ENCODE measurements around the gene MYCN. TPM values are rescaled to one million over a fixed set of nuclear protein-coding genes. Genes with fewer than 3 reads are reported as not detected.
"Not testable (repeated sequence)": the region's sequence is repeated elsewhere in the genome, so short reads cannot be mapped to it uniquely, and the experiment has no call there.

MYCN gene
- total RNA-seq, 2 donors from 2014 or later, result 0.21 to 0.81 TPM

DNA sequence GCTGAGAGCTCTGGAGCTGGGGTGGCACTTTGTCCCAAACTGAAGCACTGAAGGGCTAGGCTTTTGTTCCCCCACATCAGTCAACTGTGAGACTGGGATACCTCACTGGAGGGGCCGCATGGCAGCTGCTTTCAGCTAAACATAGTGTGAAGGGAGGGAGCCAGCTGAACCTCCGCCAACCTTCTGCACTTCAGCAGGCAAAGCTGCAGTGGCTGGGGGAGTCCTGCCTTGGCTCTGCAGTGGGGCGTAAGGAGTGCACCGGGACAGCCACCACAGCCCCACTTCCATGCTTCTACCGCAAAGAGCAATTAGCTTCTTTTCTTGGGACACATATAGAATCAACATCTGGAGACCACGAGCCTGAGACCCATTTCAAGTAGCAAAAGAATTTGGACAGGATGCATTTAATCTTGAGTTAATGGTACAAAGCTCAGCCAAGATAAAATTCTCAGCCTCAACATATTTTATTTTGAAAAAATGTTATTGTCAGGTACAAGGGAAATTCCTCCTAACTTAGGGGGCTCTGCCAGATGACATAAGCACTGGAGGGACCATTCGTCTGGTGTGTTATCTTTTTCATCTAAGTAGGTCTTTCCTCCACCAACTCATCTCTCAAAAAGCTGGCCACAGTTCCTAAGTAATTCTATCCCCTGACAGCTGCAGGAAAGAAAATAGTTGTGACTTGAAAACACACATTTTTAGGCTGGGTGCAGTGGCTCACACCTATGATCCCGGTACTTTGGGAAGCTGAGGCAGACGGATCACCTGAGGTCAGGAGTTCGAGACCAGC lies 25.6 kb upstream of the MYCN start:
- Histone ChIP-seq H3K36me3 (no peaks in the 10 kb centered on the region), H3K27ac (no peak overlapping the region), H3K27me3 (replicated peaks; ENCODE audit: insufficient read depth) (no peaks in the 10 kb centered on the region), H3K4me1 (ENCODE audit: control insufficient read depth in 1 of 2, low read depth in 2 of 2) (peaks cover 4 to 6% of the 10 kb centered on the region in 2 donors), H3K9me3 (no peaks in the 10 kb centered on the region), H3K4me3 (no peak overlapping the region)
- DNase-seq (ENCODE audit: low spot score) (no peak), ATAC-seq (ENCODE audit: insufficient number of reproducible peaks, low FRiP score, low read depth) (no peak)
- TF ChIP-seq, protein P1, sequence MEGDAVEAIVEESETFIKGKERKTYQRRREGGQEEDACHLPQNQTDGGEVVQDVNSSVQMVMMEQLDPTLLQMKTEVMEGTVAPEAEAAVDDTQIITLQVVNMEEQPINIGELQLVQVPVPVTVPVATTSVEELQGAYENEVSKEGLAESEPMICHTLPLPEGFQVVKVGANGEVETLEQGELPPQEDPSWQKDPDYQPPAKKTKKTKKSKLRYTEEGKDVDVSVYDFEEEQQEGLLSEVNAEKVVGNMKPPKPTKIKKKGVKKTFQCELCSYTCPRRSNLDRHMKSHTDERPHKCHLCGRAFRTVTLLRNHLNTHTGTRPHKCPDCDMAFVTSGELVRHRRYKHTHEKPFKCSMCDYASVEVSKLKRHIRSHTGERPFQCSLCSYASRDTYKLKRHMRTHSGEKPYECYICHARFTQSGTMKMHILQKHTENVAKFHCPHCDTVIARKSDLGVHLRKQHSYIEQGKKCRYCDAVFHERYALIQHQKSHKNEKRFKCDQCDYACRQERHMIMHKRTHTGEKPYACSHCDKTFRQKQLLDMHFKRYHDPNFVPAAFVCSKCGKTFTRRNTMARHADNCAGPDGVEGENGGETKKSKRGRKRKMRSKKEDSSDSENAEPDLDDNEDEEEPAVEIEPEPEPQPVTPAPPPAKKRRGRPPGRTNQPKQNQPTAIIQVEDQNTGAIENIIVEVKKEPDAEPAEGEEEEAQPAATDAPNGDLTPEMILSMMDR (IDR thresholded peaks at IDR 0.05), result no peak

- not testable (repeated sequence) for DNase-seq (ENCODE audit: low spot score); ATAC-seq (ENCODE audit: insufficient number of reproducible peaks, low FRiP score, low read depth); H3K27ac ChIP-seq; H3K4me3 ChIP-seq; H3K9me3 ChIP-seq; H3K4me1 ChIP-seq (ENCODE audit: control insufficient read depth in 1 of 2, low read depth in 2 of 2); H3K27me3 ChIP-seq (replicated peaks; ENCODE audit: insufficient read depth); H3K36me3 ChIP-seq
These were observed 24.8 kb upstream of the MYCN start for GRCh38 chr2:15915546-15915945.

DNA sequence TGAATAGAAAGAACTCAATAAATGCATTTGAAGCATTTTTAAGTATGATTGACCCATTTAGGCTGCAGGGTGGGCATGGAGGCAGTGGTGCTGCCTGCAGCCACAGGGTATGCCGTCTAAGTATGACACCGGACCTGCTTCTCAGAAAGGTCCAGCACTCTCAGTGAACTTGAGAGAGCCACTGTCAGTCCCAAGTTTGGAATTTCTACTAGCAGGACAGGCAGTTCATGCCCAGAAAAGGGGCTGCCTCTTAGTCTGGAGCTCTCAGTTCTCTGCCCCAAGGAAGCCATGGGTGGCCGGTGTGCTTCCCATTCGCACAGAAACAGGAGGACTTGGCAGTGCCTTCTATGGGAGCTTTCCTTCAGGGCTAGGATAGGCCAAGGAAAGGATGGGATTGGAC lies 24.0 kb upstream of the MYCN start:
- H3K4me3 ChIP-seq, result no peak overlapping the region
- ATAC-seq (ENCODE audit: insufficient number of reproducible peaks, low FRiP score, low read depth) (no peak), DNase-seq (ENCODE audit: low spot score) (no peak)

DNA sequence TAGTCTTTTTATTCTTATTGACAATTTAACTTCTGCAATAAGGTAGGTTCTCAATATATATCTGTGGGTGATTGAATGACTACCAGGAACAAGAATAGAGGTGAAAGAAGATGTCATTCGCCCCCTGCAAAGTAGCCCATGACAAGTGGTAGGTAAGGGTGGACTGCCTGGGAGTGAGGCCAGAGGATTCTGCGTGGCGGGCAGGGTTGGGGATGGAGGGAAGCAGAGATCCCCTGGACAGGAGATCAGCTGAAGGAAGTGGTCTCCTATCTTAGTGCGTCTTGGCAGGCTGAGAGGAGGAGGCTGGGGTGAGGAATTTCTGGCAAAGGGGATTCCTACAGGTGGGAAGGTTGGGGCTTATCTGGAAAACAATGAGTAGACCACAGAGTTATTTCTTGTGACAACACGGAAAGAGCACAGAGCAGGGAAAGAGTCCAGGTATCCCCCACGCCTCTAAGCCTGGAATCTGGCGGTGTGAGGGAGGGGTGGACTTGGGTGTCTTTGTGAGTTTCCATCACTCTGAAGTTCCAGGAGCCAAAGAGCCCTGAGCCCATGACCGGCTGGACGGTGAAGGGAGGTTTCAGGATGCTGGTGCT lies 21.5 kb upstream of the MYCN start:
- H3K27me3 ChIP-seq (replicated peaks; ENCODE audit: insufficient read depth), result no peaks in the 10 kb centered on the region

More for the DNA sequence above, 24.0 kb upstream of the MYCN start:
- Histone ChIP-seq H3K9me3 (no peaks in the 10 kb centered on the region), H3K27ac (no peak overlapping the region), H3K36me3 (no peaks in the 10 kb centered on the region), H3K27me3 (replicated peaks; ENCODE audit: insufficient read depth) (no peaks in the 10 kb centered on the region), H3K4me1 (ENCODE audit: control insufficient read depth in 1 of 2, low read depth in 2 of 2) (peaks cover 4 to 6% of the 10 kb centered on the region in 2 donors)
- TF ChIP-seq, protein P1 (IDR thresholded peaks at IDR 0.05), result no peak

GRCh38 chr2:15919716-15920434 lies 20.5 kb upstream of the MYCN start:
- Histone ChIP-seq H3K4me1 (ENCODE audit: control insufficient read depth in 1 of 2, low read depth in 2 of 2) (peaks cover under 1% of the 10 kb centered on the region in 2 donors), H3K9me3 (no peaks in the 10 kb centered on the region), H3K27ac (no peak overlapping the region), H3K27me3 (replicated peaks; ENCODE audit: insufficient read depth) (no peaks in the 10 kb centered on the region), H3K4me3 (no peak overlapping the region), H3K36me3 (no peaks in the 10 kb centered on the region)
- no peak for DNase-seq (ENCODE audit: low spot score)
- TF ChIP-seq, protein P1 (IDR thresholded peaks at IDR 0.05), result no peak
- no peak for ATAC-seq (ENCODE audit: insufficient number of reproducible peaks, low FRiP score, low read depth)

More for the DNA sequence above, 21.5 kb upstream of the MYCN start:
- TF ChIP-seq, protein P1 (IDR thresholded peaks at IDR 0.05), result no peak
- Histone ChIP-seq H3K9me3 (no peaks in the 10 kb centered on the region), H3K36me3 (no peaks in the 10 kb centered on the region), H3K27ac (no peak overlapping the region), H3K4me3 (no peak overlapping the region), H3K4me1 (ENCODE audit: control insufficient read depth in 1 of 2, low read depth in 2 of 2) (peaks cover 4 to 6% of the 10 kb centered on the region in 2 donors)
- ATAC-seq (ENCODE audit: insufficient number of reproducible peaks, low FRiP score, low read depth), result no peak
- DNase-seq (ENCODE audit: low spot score), result no peak
